ENCODE measurements around the gene GNG8. TPM values are rescaled to one million over a fixed set of nuclear protein-coding genes. Genes with fewer than 3 reads are reported as not detected.

GNG8 gene
- total and polyA plus RNA-seq, 9 of the 15 experiments (the other 6 are each of a cell fraction or from before 2014, with no cell fraction given): 1.3 TPM; not detected in 8

DNA sequence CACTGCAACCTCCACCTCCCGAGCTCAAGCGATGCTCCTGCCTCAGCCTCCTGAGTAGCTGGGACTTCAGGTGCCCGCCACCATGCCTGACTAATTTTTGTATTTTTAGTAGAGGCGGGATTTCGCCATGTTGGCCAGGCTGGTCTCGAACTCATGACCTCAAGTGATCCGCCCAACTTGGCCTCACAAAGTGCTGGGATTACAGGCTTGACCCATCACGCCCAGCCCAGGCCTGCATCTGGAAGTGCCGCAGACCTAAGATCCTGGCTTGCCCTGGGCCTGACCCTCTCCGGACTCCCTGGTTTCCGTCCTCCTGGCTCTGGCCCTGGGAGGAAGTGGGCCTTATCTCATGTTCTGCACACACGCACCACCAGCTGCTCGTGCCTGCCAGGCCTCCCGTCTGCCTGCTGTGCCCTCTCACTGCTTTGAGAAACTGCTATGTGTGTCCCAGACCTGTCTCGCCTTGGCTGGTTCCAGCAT is 6.4 kb downstream of the GNG8 start (continued):
- no peak for TF ChIP-seq ZNF561 (CRISPR knock-in tag; conservative IDR thresholded peaks at IDR 0.05)
- TF ChIP-seq, protein P1, sequence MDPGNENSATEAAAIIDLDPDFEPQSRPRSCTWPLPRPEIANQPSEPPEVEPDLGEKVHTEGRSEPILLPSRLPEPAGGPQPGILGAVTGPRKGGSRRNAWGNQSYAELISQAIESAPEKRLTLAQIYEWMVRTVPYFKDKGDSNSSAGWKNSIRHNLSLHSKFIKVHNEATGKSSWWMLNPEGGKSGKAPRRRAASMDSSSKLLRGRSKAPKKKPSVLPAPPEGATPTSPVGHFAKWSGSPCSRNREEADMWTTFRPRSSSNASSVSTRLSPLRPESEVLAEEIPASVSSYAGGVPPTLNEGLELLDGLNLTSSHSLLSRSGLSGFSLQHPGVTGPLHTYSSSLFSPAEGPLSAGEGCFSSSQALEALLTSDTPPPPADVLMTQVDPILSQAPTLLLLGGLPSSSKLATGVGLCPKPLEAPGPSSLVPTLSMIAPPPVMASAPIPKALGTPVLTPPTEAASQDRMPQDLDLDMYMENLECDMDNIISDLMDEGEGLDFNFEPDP (CRISPR knock-in tag; IDR thresholded peaks at IDR 0.05): no peak
- peak; percentile 89 for TF ChIP-seq CBFA2T3 (IDR thresholded peaks at IDR 0.05)
- TF ChIP-seq, protein P2, sequence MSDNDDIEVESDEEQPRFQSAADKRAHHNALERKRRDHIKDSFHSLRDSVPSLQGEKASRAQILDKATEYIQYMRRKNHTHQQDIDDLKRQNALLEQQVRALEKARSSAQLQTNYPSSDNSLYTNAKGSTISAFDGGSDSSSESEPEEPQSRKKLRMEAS (CRISPR knock-in tag; IDR thresholded peaks at IDR 0.05): peak; percentile 82
- TF ChIP-seq, protein P3, sequence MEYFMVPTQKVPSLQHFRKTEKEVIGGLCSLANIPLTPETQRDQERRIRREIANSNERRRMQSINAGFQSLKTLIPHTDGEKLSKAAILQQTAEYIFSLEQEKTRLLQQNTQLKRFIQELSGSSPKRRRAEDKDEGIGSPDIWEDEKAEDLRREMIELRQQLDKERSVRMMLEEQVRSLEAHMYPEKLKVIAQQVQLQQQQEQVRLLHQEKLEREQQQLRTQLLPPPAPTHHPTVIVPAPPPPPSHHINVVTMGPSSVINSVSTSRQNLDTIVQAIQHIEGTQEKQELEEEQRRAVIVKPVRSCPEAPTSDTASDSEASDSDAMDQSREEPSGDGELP (CRISPR knock-in tag; IDR thresholded peaks at IDR 0.05; ENCODE audit: borderline replicate concordance): peak; percentile 96
- TF ChIP-seq CHCHD3 (CRISPR knock-in tag; IDR thresholded peaks at IDR 0.05): no peak
- peak; percentile 85 for TF ChIP-seq CXXC5 (CRISPR knock-in tag; IDR thresholded peaks at IDR 0.05)
- no peak for TF ChIP-seq OTX1 (CRISPR knock-in tag; IDR thresholded peaks at IDR 0.05)
- no peak; the same call in 1 of the 2 replicates for TF ChIP-seq L3MBTL2 (IDR thresholded peaks at IDR 0.05)
- TF ChIP-seq GABPB1 (CRISPR knock-in tag; IDR thresholded peaks at IDR 0.05): peak; percentile 19; the same call in 1 of the 2 replicates
- no peak for TF ChIP-seq HCFC1 (IDR thresholded peaks at IDR 0.05; ENCODE audit: low read depth, low read length)
- peak; percentile 73 for TF ChIP-seq BCOR (IDR thresholded peaks at IDR 0.05)
- TF ChIP-seq, protein P4, sequence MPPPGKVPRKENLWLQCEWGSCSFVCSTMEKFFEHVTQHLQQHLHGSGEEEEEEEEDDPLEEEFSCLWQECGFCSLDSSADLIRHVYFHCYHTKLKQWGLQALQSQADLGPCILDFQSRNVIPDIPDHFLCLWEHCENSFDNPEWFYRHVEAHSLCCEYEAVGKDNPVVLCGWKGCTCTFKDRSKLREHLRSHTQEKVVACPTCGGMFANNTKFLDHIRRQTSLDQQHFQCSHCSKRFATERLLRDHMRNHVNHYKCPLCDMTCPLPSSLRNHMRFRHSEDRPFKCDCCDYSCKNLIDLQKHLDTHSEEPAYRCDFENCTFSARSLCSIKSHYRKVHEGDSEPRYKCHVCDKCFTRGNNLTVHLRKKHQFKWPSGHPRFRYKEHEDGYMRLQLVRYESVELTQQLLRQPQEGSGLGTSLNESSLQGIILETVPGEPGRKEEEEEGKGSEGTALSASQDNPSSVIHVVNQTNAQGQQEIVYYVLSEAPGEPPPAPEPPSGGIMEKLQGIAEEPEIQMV (tag; conservative IDR thresholded peaks at IDR 0.05; ENCODE audit: low read depth): no peak
- TF ChIP-seq ELF1 (tag; IDR thresholded peaks at IDR 0.05): no peak
- TF ChIP-seq ZNF583 (CRISPR knock-in tag; IDR thresholded peaks at IDR 0.05): 0 out of 2 replicates have a peak, but pooled peaks have one; percentile 27
- no peak for TF ChIP-seq BACH1 (tag; IDR thresholded peaks at IDR 0.05)
- 0 out of 4 replicates have a peak, but pooled peaks of 1 of the 2 experiments have one; percentile 24 for TF ChIP-seq UBTF (IDR thresholded peaks at IDR 0.05; ENCODE audit: borderline replicate concordance in 1 of 2, low read depth in 2 of 2, low read length in 2 of 2)
- no peak for TF ChIP-seq BRD9 (IDR thresholded peaks at IDR 0.05; ENCODE audit: low read depth, partially characterized antibody)
- TF ChIP-seq, protein P5, sequence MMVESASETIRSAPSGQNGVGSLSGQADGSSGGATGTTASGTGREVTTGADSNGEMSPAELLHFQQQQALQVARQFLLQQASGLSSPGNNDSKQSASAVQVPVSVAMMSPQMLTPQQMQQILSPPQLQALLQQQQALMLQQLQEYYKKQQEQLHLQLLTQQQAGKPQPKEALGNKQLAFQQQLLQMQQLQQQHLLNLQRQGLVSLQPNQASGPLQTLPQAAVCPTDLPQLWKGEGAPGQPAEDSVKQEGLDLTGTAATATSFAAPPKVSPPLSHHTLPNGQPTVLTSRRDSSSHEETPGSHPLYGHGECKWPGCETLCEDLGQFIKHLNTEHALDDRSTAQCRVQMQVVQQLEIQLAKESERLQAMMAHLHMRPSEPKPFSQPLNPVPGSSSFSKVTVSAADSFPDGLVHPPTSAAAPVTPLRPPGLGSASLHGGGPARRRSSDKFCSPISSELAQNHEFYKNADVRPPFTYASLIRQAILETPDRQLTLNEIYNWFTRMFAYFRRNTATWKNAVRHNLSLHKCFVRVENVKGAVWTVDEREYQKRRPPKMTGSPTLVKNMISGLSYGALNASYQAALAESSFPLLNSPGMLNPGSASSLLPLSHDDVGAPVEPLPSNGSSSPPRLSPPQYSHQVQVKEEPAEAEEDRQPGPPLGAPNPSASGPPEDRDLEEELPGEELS (CRISPR knock-in tag; IDR thresholded peaks at IDR 0.05; ENCODE audit: borderline replicate concordance): no peak
- TF ChIP-seq EWSR1 (IDR thresholded peaks at IDR 0.05; ENCODE audit: borderline replicate concordance, low read depth, partially characterized antibody): no peak
- no peak for TF ChIP-seq MEF2A (IDR thresholded peaks at IDR 0.05; ENCODE audit: control insufficient read depth, low read depth, low read length)

All from K562 (cell line).